NCI-H526 (cell line): ENCODE measurements around the gene CFAP221.

ENCODE experiments used
- DNase-seq, 2 experiments: peaks; one replicate each; lab custom pipeline; 2025; lab: John Stamatoyannopoulos, UW

The CFAP221 gene

GRCh38 chr2:119544075-119544938 is at the start of gene CFAP221:
Gene CFAP221, plus strand, starts transcription at chr2:119544449. Its CDS starts 1,683 bp downstream, at chr2:119546132.
- peak; percentile 52 to 90 for DNase-seq

DNA sequence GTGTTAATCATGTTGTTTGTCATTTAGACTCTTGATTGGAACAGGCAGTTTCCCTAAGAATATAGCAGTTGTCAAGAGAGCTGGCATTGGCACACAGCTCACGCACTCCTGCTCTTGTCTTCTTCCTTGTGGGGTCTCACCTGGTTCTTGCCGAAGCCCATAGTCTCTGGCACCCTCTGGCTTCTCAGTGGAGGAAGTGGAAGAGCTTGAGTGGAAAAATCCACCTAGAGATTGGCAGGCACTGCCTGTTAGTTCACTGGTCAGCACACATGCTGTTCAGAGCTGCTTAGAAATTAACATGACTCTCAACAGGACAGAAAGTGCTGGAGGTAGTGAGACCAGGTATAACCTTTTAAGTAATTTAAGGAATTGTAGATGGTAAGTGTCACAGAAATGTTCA is 48.3 kb upstream of the CFAP221 start:
- DNase-seq, result no peak

DNA sequence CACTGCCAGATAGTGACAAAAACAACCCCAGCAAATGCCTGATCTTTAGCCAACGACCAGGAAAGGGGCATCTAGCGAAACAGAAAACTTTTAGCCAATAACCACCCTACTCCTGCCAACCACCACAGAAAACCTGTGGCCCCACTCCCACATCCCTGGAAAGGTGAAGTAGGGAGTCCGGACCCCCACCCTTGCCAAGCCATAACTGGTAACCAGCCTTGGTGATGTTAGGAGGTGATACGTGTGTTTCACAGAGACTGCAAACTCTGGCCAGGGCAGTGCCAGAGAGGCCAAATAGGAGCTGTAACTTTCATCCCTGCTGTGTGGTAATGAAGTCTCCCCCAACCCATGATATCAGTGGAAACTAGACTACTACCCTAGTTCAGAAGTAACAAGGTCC is 47.6 kb upstream of the CFAP221 start:
- no peak for DNase-seq

- DNase-seq, result no peak
Observed at GRCh38 chr2:119508756-119509155, 35.5 kb upstream of the CFAP221 start.

DNA sequence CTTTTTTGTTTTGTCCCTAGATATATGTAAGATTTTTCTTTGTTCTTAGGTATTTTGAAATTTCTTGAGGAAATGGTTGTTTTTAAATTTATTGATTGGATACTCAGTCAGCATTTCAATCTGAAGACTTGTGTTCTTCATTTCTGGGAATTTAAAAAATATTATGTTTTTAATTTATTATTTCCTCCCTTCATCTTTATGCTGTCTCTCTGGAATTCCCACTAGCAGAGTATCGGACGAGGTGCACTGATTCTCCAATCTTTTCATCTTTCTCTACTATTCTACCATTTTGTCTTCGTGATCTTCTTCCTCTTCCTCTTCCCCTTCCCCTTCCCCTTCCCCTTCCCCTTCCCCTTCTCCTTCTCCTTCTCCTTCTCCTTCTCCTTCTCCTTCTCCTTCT is 32.3 kb upstream of the CFAP221 start:
- DNase-seq, result no peak

- no peak for DNase-seq
Observed at GRCh38 chr2:119512946-119513345, 31.3 kb upstream of the CFAP221 start.

DNA sequence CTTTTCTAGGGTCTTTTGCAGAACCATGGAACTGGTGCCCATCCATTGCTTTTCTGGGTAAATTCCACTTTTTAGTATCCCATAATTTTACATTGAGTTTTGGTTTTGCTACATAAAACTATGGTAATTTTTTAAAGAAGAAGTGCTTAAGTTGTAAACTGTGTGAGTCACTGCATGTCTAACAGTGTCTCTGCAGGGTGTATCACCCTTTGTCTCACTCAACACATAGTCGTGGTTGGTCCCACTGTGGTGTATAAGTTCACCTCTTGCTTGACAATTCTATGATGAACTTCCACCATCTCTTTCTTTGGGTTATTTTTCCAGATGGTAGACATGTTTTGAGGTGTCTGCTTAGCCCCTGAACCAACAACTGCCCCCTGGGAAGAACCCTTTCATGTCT is 30.4 kb upstream of the CFAP221 start:
- DNase-seq, result no peak

- no peak for DNase-seq
Observed at GRCh38 chr2:119516121-119516520, 28.1 kb upstream of the CFAP221 start.

- peak; percentile 25 to 75 for DNase-seq
Observed at GRCh38 chr2:119517433-119517832, 26.8 kb upstream of the CFAP221 start.

GRCh38 chr2:119518401-119519056 is 25.7 kb upstream of the CFAP221 start:
- DNase-seq, result no peak

GRCh38 chr2:119519057-119519408 is 25.2 kb upstream of the CFAP221 start:
- DNase-seq, result no peak

DNA sequence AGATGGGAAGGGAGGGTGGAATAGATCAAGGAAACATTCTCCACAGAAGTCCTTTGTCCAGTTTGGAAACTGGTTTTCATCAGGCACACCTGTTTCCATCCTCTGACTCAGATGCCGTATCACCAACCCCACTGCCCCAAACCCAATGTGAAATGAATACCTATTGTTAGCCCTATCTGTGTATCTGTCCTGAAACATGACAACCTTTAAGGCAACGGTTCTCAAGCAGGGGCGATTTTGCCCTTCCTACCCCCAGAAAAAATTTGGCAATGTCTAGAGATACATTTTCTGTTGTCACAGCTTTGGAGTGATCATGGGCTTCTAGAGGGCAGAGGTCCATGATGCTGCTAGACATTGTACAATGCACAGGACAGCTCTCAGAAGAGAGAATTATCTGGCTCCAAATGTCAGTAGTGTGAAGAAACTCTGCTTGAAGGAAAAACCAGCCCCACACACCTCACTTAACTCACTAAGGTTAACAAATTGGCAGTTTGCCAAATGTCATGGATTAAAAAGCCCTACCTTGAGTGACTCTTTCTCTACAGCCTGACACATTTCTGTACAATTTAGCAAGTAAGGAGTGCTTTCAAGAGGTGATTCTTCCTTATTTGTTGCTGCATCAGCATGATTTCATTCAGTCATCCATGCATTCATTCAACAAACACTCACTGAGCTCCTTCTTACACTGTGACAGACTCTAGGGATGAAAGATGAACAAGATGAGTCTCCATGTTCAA is 23.4 kb upstream of the CFAP221 start:
- no peak for DNase-seq

- no peak for DNase-seq
Observed at GRCh38 chr2:119521433-119522050, 22.7 kb upstream of the CFAP221 start.

DNA sequence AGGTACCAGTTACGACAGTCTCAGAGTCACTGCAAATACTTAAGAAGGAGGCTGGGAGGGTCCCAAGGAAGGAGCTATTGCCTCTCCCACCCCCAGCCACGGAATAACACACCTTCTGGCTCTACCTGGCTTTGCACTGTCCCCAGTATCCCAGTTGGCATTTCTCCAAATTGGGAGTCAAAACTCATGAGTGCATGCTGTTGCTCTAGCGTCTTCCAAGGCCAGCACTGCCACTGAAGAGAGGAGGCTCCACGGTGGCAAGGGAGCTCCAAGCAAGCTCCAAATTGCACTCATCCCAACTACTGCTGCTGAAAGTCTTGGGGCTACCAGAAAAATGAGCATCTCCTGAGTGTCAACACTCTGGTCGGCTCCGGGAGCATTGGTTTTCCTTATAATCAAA is 21.6 kb upstream of the CFAP221 start:
- no peak for DNase-seq

- no peak for DNase-seq
Observed at GRCh38 chr2:119523383-119523951, 20.8 kb upstream of the CFAP221 start.

GRCh38 chr2:119523952-119524694 is 20.1 kb upstream of the CFAP221 start, which contains the start of gene SCTR:
Gene SCTR, minus strand, starts transcription at chr2:119524483. Its CDS starts 257 bp downstream, at chr2:119524226.
- peak in 1 of 2 experiments; percentile 41 for DNase-seq

DNA sequence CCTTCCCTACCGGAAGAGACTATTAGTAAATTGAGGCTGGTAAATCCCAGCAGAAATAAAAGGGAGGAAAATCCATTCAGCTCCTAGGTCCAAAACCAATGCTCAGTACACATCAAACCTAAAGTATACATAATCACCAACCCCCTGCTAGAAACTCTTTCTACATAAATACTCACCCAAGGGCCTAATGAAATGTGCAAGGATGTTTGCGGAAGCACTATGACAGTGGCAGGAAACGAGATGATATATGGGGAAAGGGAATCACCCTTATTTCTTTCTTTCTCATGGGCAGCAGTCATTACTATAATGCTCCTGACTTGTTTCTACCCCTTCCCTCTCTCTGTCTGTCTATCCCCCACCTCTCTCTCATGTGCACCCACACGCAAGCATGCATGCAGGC is 18.6 kb upstream of the CFAP221 start:
- no peak for DNase-seq

GRCh38 chr2:119527999-119528398 is 16.2 kb upstream of the CFAP221 start:
- DNase-seq, result no peak

GRCh38 chr2:119531292-119531691 is 13.0 kb upstream of the CFAP221 start:
- no peak for DNase-seq

- DNase-seq, result no peak
Observed at GRCh38 chr2:119533560-119533959, 10.7 kb upstream of the CFAP221 start.

DNA sequence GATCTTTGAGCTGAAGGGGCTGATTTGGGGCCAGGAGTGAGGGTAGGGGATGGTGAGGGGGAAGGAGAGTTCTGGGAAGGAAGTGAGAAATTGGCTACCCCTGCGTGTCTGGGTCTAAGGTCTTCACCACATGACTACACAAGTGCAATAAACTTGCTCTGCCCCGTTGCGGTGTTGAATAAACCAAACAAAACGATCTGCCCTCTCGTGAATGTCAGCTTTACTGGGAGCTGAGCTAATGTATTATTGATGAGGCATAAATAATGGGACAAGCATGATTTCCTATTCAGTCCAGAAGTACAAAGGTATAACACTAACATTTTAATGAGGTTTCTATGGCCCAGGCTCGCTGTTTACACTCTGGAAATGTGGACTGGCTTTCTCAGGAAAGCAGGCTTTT is 8.0 kb upstream of the CFAP221 start:
- DNase-seq, result peak; percentile 8 to 44
